Dendritic cell treated with granulocyte-macrophage colony-stimulating factor and Interleukin-4, amounts not matched to agents 40 ng/mL and 50 ng/mL, for 4 days (primary cell): ENCODE results near the gene TSPY2.
"Not testable (repeated sequence)": the region's sequence is repeated elsewhere in the genome, so short reads cannot be mapped to it uniquely, and the experiment has no call there.

Experiments
- H3K27ac Mint-ChIP-seq: one replicate; pipeline ENCODE4 v1.8.0; 2022; ENCODE audit warnings: mild to moderate bottlenecking, mixed read lengths
- H3K27me3 Mint-ChIP-seq: one replicate; pipeline ENCODE4 v1.8.0; 2022; ENCODE audit warnings: mild to moderate bottlenecking, mixed read lengths
- H3K36me3 Mint-ChIP-seq: one replicate; pipeline ENCODE4 v1.8.0; 2022; ENCODE audit warnings: low read depth, mixed read lengths
- H3K4me1 Mint-ChIP-seq: one replicate; pipeline ENCODE4 v1.8.0; 2022; ENCODE audit warnings: low read depth, mixed read lengths
- H3K4me3 Mint-ChIP-seq: one replicate; pipeline ENCODE4 v1.8.0; 2022; ENCODE audit warnings: mild to moderate bottlenecking, moderate library complexity, mixed read lengths
- H3K9me3 Mint-ChIP-seq: one replicate; pipeline ENCODE4 v1.8.0; 2022; ENCODE audit warnings: mixed read lengths
- intact Hi-C: fragments of 100-400 bp; cut with micrococcal nuclease; formaldehyde crosslinking; loops from one replicate; pipeline ENCODE4 v1.15.0; 2022

The TSPY2 gene, protein sequence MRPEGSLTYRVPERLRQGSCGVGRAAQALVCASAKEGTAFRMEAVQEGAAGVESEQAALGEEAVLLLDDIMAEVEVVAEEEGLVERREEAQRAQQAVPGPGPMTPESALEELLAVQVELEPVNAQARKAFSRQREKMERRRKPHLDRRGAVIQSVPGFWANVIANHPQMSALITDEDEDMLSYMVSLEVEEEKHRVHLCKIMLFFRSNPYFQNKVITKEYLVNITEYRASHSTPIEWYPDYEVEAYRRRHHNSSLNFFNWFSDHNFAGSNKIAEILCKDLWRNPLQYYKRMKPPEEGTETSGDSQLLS

DNA sequence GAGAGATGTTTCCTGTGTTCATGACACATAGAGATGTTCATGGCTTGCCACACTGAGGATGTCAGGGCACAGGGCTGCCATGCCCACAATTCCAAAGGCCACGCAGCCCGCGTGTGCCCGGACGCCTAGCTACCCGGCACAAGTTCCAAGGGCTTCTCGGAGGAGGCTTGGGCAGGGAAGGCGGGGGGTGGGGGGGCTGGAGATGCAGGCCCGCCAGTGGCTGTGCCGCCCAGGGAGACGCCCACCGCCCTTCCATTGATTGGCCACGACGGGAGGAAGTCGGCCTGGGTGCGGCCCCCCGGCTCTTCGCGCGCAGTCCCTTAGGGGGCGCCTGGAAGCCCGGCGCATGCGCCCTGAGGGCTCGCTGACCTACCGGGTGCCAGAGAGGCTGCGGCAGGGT is at the start of gene TSPY2:
TSS of gene TSPY2 (plus strand) at position 301 of the 400 bp plus-strand sequence. CDS start at position 347, 46 bp downstream.
- H3K4me1 Mint-ChIP-seq, H3K9me3 Mint-ChIP-seq, H3K27ac Mint-ChIP-seq, H3K4me3 Mint-ChIP-seq, H3K36me3 Mint-ChIP-seq, intact Hi-C loops, H3K27me3 Mint-ChIP-seq: not testable (repeated sequence)

DNA sequence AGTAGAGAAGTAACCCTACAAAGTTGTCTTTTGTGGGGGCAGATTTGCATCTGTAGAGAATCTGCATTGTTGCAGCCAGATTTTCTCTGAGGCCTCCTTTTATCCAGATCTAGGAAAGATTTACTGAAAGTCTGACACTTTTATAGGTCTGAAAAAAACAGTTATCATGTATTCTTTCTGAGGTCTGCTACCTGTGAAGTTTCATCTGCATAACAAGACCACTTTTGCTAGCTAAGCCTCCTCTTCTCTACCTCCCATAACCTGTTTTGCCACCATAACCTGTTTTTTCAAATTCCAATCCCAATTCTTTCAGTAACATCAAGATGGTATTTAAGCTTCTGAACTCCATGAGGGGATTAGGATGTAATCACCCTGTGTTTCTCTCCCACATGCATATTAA is 36.5 kb upstream of the TSPY2 start:
- H3K4me3 Mint-ChIP-seq, H3K4me1 Mint-ChIP-seq, intact Hi-C loops, H3K9me3 Mint-ChIP-seq, H3K27me3 Mint-ChIP-seq, H3K27ac Mint-ChIP-seq, H3K36me3 Mint-ChIP-seq: not testable (repeated sequence)

DNA sequence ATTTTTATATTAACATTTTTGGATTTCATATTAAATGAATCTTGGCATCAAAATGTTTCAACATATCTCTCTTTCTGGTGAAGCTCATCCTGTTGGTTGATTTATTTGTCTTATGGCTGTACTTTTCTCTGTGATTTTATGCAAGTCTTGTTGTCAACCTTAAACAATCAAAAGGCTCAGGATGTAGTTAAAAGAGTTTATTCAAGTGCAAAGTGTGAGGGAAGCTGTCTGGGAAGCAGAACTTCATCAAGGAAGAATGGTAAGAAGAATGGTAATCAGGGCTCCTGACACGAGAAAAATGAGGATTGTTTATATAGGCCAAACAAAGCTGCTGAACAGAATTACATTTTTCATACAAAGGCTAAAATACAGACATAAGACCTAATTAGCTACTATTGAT is 29.0 kb upstream of the TSPY2 start:
- H3K4me3 Mint-ChIP-seq, H3K27me3 Mint-ChIP-seq, H3K36me3 Mint-ChIP-seq, intact Hi-C loops, H3K9me3 Mint-ChIP-seq, H3K4me1 Mint-ChIP-seq, H3K27ac Mint-ChIP-seq: not testable (repeated sequence)

DNA sequence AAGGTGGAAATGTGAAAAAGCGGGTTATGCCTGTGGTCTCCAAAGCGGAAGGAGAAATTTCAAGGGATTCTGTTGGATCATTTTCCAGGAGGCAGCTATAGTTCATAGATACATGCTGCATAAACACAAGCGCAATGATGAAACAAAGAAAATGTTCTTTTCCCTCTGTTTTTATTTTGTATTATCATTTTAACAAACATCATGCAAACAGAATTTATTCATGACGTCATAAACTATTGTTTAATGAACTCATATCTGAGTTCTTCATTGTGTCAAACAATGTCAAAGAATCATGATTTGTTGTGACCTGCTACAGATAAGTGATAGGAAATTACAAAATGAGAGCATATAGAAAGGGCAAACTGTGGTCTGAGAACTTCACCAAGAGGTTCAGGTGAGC is 23.8 kb downstream of the TSPY2 start:
- H3K4me1 Mint-ChIP-seq, H3K27me3 Mint-ChIP-seq, H3K27ac Mint-ChIP-seq, H3K4me3 Mint-ChIP-seq, H3K9me3 Mint-ChIP-seq, H3K36me3 Mint-ChIP-seq, intact Hi-C loops: not testable (repeated sequence)
